NOMO-1 (cell line): ENCODE measurements around the gene CBY2.
A peak's percentile ranks its signal among the peaks of the same experiment; 100 is the strongest.

Experiments used
- DNase-seq, 2 experiments: peaks; one replicate each; lab custom pipeline; 2025; ENCODE audit not compliant: unreplicated experiment in 2 of 2; lab: John Stamatoyannopoulos, UW

Gene CBY2

DNA sequence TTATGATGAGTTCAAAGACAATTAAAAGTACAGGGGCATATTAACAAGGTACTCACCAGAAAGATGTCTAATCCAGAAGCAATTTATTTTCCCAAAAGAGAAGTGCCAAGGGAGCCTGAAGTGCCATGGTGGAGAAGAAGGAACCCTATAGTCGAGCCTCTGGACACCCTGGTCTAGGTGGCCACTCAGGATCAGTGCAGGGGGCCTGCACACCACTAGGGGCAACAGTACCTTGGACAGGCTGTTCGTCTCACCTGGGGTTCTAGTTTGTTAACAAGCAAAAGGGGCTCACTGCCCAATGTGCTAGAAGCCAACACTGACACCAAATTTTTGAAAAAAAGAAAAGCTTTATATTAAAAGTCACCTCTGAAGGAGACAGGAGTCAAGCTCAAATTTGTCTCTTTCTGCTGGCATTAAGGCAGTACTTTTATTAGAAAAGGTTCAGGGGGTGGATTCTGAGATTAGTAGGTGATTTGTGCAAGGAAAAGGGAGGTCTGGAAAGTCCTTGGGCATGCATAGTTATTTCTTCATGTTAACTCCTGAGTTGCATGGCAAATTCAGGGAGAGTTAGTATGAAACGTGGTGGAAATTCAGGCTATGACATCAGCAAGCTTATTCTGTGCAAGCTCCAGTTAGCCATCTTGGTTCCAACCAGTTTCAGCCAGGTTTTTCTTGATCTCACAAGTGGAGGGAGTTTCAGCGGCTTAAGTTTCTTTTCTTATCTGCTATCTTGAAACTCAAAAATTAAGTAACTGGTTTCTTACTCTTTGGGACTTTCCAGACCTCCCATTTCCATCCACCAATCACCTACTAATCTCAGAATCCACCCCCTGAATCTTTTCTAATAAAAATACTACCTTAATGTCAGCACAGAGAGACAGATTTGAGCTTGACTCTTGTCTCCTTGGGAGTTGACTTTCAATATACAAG lies 884 bp upstream of the CBY2 start:
- DNase-seq = no peak

DNA sequence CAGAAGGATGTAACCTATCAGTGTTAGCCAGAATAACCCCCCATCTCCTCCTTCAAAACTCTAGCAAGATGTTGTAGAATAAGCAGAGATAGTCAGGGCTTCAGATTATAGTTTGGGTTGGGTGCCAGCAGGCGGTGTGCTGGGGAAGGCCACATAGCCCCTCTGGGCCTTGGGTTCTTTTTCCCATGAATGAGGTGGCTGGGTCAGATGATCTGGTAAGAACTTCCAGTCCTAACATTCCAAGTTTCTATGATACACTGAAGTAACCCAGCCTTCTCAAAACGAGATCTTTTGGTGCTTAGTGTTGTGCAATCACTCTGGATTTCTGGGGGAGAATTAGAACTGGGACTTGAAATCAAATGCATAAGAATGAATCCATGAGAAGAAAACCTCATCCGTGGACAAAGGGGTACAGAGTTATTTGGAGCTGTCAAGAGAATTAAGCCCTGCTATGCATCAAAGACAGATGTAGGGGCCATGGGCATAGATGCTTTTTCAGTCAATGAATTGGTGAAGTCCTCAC lies 810 bp downstream of the CBY2 start:
- DNase-seq = no peak

DNA sequence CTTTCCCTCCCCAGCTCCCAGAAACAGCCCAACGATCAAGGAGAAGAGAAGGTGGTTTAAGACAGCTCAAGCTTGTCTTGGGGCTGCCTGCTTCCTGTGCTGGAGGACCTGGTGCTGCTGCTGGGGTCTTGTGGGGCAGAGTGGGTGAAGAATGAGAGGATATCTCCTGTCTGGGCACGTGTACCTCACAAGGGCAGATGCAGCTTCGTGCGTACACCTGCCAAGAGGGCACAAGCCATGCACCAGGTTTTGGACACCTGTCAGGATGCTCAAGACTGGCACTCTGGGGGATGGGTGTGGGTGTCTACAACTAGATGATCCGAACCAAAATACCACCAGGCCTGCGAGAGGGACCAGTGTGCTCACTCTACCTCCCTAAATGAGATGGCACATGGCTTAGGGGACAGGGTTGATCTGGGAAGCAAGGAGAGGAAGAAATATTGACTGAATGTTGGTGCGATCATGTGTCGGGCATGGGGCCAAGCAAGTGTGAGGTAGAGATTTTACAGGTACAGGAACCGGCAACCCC lies 2.2 kb downstream of the CBY2 start:
- no peak for DNase-seq

DNA sequence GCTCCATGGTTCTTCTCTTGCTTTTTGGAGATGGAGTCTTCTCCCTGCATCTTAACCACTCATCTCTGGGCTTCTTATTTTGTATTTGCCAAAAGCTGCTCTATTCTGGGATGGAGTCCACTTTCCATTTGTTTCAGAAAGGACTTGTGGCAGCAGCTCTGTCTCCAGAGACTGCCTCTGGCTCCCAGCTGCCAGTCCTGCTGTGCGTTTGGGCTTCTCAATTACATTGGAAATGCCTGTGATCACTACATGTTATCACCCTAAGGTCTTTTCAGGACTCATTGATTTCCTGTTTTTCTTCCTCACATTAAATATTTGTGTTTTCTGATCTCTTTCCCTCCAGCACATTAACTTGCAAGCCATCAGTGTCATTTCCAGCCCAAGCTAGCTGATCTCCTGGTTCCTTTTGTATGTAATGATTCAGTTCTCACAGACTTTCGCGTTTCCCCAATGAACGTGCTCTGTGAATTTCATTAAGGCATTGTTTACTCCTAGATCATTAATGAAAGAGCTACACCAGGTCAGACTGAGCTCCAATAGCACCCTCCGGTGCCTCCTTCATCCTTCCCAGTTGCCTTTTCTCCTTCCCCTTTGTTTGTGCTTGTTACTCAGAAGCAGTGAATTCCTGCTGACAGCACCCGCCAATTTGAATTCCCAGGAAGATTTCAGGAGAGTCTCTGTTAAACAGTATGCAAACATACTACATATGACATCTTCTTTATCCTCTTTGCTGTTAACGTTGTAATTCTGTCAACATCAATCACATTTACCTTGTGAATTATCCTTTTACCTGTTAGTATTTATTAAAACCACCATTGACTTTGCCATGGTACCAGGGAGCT lies 3.0 kb downstream of the CBY2 start:
- DNase-seq = no peak

DNA sequence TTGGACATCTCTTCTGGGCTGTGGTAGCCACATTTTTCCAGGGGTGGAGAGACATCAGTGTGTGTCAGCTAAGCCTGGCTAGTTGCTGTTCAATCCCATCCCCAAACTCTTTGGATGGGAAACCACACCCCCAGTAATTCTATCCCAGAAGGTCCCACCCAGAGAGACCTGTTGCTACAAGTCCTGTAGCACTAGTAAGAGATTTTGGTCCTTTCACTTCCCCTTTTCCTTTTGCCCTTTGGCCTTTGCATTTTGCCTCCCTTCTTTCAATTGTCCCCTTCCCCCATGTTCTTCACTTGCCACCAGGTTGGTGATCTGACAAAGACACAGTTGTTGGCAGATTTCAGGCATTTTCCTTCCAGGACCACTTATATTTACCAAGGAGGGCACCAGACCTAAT lies 3.8 kb downstream of the CBY2 start:
- peak; percentile 75 to 80 for DNase-seq

DNA sequence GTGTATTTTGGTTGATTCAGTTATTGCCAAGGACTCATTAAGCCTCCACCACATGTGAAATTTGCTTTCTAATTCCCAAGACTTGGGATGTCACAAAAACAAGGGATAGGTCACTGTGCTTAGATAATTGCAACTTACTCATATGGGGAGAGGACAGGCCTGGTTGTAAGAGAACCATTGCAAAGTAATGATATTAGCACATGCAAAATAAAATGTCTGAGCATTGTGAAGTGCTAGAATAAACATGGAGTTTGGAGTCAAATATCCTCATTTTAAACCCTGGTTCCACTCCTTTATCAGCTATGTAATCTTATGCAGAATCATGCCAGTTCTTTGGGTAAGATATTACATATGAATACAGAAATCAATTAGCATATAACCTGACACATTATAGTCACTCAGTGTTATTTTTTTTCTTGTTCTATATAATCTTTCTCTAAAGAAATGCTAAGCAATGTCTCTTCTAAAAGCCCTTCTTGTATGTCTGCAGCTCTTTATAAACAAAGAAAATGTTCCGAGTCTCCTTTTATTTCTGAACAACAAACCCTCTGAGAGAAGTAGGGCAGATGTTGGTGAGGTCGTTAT lies 5.5 kb downstream of the CBY2 start:
- no peak for DNase-seq

DNA sequence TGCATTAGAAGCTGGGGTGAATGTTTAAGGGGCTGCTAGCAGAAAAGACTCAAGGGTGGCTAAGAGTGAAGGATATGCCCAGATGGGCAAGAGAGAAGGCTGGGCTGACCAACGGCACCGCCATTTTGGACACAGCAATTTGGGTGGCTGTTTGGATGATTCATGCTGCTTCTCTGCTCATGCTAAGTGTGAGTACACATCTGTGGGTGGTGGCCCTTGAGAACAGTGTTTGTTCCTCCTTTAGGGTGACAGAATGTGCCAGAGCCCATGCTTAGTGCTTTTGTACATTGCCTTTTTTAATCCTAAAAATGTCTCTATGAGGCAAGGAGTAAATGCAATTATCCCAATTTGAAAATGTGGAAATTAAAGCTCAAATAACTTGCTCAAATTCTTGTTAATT lies 9.8 kb downstream of the CBY2 start:
- no peak for DNase-seq

DNA sequence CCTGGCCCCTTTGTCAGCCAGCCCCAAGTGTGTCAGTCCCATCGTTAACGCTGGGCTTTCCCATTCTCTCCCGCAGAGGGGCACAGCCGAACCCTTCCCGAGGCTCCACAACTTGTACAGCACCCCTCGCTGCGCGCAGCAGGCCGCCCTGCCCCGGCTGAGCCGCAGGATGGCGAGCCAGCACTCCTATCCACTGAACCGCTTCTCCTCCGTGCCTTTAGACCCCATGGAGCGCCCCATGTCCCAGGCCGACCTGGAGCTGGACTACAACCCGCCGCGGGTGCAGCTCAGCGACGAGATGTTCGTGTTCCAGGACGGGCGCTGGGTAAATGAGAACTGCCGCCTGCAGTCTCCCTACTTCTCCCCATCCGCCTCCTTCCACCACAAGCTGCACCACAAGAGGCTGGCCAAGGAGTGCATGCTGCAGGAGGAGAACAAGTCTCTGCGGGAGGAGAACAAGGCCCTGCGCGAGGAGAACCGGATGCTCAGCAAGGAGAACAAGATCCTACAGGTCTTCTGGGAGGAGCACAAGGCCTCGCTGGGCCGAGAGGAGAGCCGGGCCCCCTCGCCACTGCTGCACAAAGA lies 11.1 kb downstream of the CBY2 start:
- no peak for DNase-seq

DNA sequence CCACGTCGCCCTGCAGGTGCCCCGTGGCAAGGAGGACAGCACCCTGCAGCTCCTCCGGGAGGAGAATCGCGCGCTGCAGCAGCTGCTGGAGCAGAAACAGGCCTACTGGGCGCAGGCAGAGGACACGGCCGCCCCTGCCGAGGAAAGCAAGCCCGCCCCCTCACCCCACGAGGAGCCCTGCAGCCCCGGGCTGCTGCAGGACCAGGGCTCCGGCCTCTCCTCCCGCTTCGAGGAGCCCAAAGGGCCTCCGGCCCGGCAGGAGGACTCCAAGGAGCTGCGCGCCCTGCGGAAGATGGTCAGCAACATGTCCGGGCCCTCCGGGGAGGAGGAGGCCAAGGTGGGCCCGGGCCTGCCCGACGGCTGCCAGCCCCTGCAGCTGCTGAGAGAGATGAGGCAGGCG lies 11.6 kb downstream of the CBY2 start:
- DNase-seq = no peak

DNA sequence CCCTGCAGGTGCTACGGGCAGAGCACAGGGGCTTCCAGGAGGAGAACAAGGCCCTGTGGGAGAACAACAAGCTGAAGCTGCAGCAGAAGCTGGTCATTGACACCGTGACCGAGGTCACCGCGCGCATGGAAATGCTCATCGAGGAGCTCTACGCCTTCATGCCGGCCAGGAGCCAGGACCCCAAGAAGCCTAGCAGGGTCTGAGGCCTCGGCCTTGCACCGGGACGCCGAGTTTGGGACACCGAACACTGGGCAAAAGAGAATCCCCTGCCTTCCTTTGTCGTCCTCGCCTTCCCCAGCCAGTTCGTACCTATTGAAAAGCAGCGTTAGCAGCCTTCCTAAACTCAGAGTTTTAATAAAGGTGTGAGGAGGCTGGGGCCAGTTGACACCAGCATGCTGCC lies 12.1 kb downstream of the CBY2 start:
- DNase-seq = no peak

DNA sequence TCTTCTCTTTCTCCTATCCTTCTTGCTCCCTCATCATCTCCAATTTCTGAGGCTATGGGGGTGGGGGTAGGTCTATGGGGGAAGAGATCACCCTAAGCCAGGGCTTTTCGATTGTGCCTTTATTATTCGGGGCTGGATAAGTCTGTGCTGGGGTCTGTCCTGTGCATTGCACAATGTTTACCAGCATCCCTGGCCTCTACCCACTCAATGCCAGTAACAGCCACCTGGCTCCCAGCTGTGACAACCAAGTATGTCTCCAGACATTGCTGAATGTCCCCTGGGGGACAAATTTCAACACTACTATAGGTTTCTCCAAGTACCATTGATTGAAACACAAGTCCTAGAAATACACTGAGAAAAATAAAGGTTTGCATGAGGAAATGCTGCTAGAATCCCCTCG lies 13.2 kb downstream of the CBY2 start:
- no peak for DNase-seq

DNA sequence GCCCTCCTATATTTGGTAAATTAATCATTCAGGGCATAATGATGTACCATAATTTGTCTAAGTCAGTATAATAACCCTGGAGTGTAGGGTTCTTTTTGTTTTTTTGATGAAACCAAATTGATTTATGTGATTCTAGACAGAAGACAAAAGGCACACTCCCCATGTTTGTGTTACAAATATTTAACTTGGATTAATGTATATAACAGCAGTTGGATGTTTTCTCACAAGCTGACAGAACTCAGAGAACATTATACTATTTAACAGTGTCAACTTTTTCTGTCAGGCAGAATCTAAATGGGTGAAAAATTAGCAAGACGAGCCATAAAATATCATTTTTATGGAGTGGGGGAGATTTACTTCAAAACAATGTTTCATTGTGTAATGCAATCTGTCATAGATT lies 15.2 kb downstream of the CBY2 start:
- no peak for DNase-seq

DNA sequence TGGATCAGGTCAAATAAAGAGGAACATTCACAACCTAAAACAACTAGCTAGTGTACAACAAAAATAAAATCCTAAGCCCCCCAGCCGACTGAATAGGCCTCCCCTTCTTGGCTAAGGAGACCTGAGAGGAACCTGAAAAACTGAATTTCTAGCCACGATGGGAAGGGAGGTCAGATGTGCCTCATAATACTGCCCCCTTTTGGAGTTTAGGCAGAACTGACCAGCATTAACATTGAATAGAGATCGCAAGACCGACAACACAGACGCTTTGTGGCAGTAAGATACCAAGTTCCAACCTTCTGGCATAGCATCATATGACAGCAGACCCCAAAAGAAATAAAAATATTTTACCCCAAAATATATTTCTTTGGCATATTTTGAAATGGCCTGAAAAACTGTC lies 15.9 kb downstream of the CBY2 start:
- peak; percentile 57 to 68 for DNase-seq

DNA sequence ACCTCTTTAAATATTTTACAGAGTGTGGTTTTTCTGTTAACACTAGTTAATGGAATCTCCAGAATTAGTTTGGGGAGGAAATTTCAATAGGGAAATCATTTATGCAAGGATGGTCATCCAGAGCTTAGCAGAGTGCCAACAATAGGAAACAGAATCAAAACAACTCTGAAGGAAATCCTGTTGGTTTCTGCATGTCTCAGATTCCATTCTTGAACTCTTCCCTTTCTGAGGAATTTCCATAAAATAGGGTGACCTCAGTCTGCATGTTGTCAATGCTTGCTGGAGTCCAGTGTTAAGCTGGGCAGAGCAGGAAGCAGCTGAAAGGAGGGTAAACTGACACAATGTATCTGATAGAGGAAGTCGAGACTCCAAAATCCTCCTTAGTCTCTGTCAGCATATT lies 16.9 kb downstream of the CBY2 start:
- no peak for DNase-seq

DNA sequence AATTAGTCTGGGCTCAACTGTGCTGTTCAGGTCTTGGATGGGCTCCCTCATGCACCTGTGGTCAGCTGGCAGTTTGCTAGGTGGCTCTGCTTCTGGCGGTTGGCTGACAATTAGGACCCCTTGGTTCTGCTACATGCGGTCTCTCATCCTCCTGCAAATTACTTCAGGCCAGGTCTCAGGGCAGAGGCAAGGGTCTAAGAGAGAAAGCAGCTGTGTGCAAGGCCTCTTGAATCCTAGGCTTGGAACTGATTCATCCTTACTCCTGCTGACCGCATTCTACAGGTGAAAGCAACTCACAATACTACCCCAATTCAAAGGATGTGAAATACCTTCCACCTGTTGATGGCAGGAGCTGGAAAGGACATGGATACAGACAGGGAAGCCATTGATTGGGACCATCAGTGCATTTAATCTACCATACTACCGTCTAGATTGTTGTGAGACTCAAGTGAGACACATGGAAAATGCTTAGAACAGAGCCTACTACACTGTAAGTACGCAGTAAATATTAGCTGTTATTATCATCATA lies 19.1 kb downstream of the CBY2 start:
- DNase-seq = no peak

DNA sequence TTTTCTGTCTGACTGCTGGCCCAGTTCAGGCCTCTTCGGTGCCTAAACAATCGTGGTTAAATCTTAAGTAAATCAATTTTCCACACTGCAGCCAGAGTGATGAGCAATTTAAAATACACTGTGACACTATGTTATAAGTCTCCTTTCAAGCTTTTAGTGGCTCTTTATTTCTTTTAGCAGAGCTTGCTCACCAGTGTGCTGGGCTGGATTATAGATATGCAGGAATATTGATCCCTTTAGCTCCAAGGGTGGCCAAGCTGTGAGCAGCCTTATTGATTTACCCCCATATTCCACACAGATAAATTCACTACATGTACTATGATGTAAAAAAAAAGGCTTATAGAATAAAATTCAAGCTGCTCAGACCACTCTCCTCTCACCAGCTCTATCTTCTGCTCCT lies 21.7 kb downstream of the CBY2 start:
- no peak for DNase-seq

DNA sequence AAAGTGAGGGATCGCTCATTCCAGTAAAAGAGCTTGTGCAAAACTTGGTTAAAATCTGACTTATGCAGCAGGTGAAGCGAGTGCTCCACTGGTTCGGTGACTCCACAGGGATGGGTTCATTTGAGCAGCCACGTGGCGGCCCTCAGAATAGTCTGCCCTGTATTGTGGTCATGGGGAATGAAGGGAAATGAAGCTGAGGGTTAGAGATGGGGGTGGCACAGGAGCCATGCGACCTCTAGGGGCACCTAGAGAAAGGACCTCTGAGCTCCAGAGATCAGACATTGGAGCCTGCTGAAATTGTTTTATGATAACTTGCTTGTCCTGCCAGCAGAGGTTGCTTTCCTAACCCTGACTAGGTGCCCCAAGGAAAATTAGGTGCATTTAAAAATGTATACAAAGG lies 26.6 kb downstream of the CBY2 start:
- peak in 1 of 2 experiments; percentile 22 for DNase-seq

DNA sequence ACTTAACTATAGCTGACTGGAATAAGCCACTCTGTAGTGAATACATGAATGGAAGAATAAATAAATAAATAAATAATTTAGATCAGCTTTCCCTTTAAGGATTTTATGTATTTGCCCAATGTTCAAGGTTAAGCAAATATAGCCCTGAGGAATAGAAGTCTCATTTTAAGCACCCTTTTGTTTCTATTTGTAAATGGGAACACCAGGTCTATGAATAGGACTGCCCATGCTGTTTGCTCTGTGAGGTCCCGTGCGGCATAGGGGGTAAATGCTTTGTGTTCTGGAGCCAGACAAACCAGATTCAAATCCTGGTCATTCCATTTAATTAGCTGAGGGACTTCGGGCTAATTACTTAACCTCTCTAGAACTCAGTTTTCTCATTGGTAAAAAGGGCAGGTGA lies 29.3 kb downstream of the CBY2 start:
- DNase-seq = no peak

DNA sequence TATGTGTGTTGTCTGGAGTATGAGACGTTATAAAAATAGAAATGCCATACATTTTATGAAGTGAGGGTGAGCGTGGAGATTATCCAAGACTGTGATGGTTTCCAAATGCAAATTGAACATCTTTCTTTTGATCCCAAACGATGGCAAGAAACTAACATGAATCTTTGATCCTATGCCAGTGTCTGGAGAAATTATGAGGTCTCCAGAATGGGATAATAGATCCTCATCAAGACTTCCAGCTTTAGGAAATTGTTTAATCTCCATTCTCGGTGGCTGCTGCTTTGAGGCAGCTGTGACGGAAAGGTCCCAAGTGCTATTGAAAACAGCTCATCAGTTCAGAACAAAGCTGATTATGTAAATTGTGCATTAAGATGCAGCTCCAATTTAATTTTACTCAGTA lies 30.8 kb downstream of the CBY2 start:
- DNase-seq = no peak

DNA sequence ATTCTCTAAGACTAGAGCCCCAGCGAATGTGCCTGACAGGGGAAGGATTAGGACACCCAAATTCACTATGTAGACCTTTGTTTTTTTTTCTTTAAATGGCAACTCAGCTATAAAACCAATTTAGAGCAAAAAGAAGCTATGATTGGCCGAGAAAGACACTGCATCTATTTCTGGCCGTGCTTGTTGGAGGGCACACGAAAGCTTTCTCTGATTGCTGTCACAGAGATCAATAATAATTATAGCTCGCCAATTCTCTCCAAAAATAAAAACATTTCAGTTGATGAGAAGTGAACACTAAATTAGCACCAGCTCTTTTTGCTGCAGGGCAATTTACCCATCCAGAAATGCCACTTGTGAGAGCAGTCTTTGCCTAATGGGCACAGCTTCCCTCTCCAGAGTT lies 31.2 kb downstream of the CBY2 start:
- DNase-seq = no peak
